H1 (cell line): ENCODE measurements around the gene DDX31. TPM values are rescaled to one million over a fixed set of nuclear protein-coding genes. Genes with fewer than 3 reads are reported as not detected.
A peak's percentile ranks its signal among the peaks of the same experiment; 100 is the strongest.

Experiments used
- CTCF ChIA-PET: fragments of 300-600 bp; sonication (Branson Sonifier 250); formaldehyde crosslinking; loops from one replicate; lab custom pipeline; 2021; ENCODE audit not compliant: partially characterized antibody; lab: Charles Lee
- POLR2A ChIA-PET: fragments of 300-600 bp; sonication (Branson Sonifier 250); formaldehyde crosslinking; loops from one replicate; lab custom pipeline; 2021; ENCODE audit warnings: inconsistent platforms; ENCODE audit not compliant: partially characterized antibody; lab: Charles Lee
- DNase-seq, 2 experiments: peaks; one replicate each; pipeline versions ENCODE4 v3.0.0 to v3.0.0-alpha.2; 2010 to 2022; ENCODE audit warnings: low spot score in 2 of 2, low read depth in 1 of 2, mixed read lengths in 1 of 2
- FAIRE-seq: peaks from 2 replicates; lab custom pipeline; 2011; peaks lifted over from hg19 to GRCh38; lab: Jason Lieb, UNC
- H2AFZ ChIP-seq: 2 replicates; pipeline ENCODE4 v1.8.1; 2012; ENCODE audit warnings: low read length, inconsistent platforms
- H2AK5ac ChIP-seq: 2 replicates; pipeline ENCODE4 v1.6.1; 2013; ENCODE audit warnings: low read depth, low read length
- H2BK120ac ChIP-seq: replicated peaks from 2 replicates; pipeline ENCODE3; 2013; ENCODE audit warnings: low read depth, low read length, inconsistent platforms
- H2BK12ac ChIP-seq: 2 replicates; pipeline ENCODE4 v1.6.1; 2013; ENCODE audit warnings: low read depth, low read length
- H2BK15ac ChIP-seq: 2 replicates; pipeline ENCODE4 v1.6.1; 2013; ENCODE audit warnings: low read length
- H2BK20ac ChIP-seq: 2 replicates; pipeline ENCODE4 v1.6.1; 2013; ENCODE audit warnings: low read length
- H2BK5ac ChIP-seq: 2 replicates; pipeline ENCODE4 v1.6.1; 2013; ENCODE audit warnings: low read depth, low read length
- H3K14ac ChIP-seq: 2 replicates; pipeline ENCODE4 v1.6.1; 2013; ENCODE audit warnings: inconsistent platforms; ENCODE audit not compliant: insufficient read length
- H3K18ac ChIP-seq: 2 replicates; pipeline ENCODE4 v1.6.1; 2013; ENCODE audit warnings: low read length; ENCODE audit errors: extremely low read depth
- H3K23ac ChIP-seq: 2 replicates; pipeline ENCODE4 v1.6.1; 2013; ENCODE audit warnings: inconsistent platforms; ENCODE audit not compliant: insufficient read length
- H3K23me2 ChIP-seq: 2 replicates; pipeline ENCODE4 v1.6.1; 2013; ENCODE audit warnings: low read depth, low read length
- H3K27ac ChIP-seq: 2 replicates; pipeline ENCODE4 v1.6.1; 2011; ENCODE audit warnings: low read depth, low read length, inconsistent platforms
- H3K27me3 ChIP-seq, 4 experiments: replicated peaks in 1 of 4; 1 replicate in 1 of 4; 2 replicates in 3 of 4; pipeline versions ENCODE4 v1.6.1 to v1.8.1; 2011 to 2013; ENCODE audit warnings: low read length in 3 of 4, mild to moderate bottlenecking in 3 of 4, inconsistent platforms in 2 of 4, mixed read lengths in 2 of 4, moderate library complexity in 1 of 4; ENCODE audit not compliant: control insufficient read depth in 3 of 4, insufficient read depth in 3 of 4; ENCODE audit errors: extremely low read depth in 1 of 4
- H3K36me3 ChIP-seq, 4 experiments: 2 replicates each; pipeline versions ENCODE4 v1.6.1 to v1.8.1; 2011 to 2013; ENCODE audit warnings: mild to moderate bottlenecking in 4 of 4, low read length in 3 of 4, moderate library complexity in 2 of 4, control low read depth in 1 of 4, inconsistent platforms in 1 of 4; ENCODE audit not compliant: insufficient read depth in 4 of 4, control insufficient read depth in 2 of 4
- H3K4ac ChIP-seq: replicated peaks from 2 replicates; pipeline ENCODE3; 2013; ENCODE audit warnings: low read length, low read depth, mixed read lengths, inconsistent platforms; ENCODE audit not compliant: insufficient read length
- H3K4me1 ChIP-seq, 4 experiments: replicated peaks in 1 of 4; 1 replicate in 1 of 4; 2 replicates in 3 of 4; pipeline versions ENCODE4 v1.6.1 to v1.8.1; 2011 to 2013; ENCODE audit warnings: low read length in 3 of 4, inconsistent platforms in 2 of 4, mixed read lengths in 1 of 4; ENCODE audit not compliant: insufficient read depth in 4 of 4, control insufficient read depth in 3 of 4
- H3K4me2 ChIP-seq, 2 experiments: 2 replicates each; pipeline versions ENCODE4 v1.6.1 to v1.8.1; 2011 to 2013; ENCODE audit warnings: low read depth in 2 of 2, low read length in 2 of 2, control low read depth in 1 of 2, inconsistent platforms in 1 of 2, mild to moderate bottlenecking in 1 of 2; ENCODE audit not compliant: insufficient read depth in 1 of 2
- H3K4me3 ChIP-seq, 4 experiments: fragments of 200-600, 300-600 bp in 1 of 4; sonication (generic), shearing (Covaris generic), sonication (Bioruptor Twin) in 1 of 4; 2 replicates each; pipeline versions ENCODE4 v1.5.1 to v1.8.1; 2011 to 2016; ENCODE audit warnings: low read length in 4 of 4, low read depth in 3 of 4, control low read depth in 2 of 4, inconsistent platforms in 2 of 4, mild to moderate bottlenecking in 2 of 4, mixed read lengths in 1 of 4, moderate library complexity in 1 of 4; ENCODE audit not compliant: insufficient read depth in 2 of 4; ENCODE audit errors: extremely low read depth in 1 of 4
- H3K56ac ChIP-seq: replicated peaks from 2 replicates; pipeline ENCODE3; 2013; ENCODE audit warnings: low read depth, mild to moderate bottlenecking, mixed read lengths, low read length, inconsistent platforms; ENCODE audit not compliant: insufficient read length
- H3K79me1 ChIP-seq: 2 replicates; pipeline ENCODE4 v1.6.1; 2013; ENCODE audit warnings: low read depth, low read length, control low read depth
- H3K79me2 ChIP-seq, 2 experiments: 2 replicates each; pipeline versions ENCODE4 v1.6.1 to v1.8.1; 2012 to 2013; ENCODE audit warnings: low read length in 2 of 2, mild to moderate bottlenecking in 2 of 2, inconsistent platforms in 1 of 2; ENCODE audit not compliant: insufficient read depth in 2 of 2, control insufficient read depth in 1 of 2
- H3K9ac ChIP-seq, 4 experiments: replicated peaks in 1 of 4; 1 replicate in 1 of 4; 2 replicates in 3 of 4; pipeline versions ENCODE4 v1.6.1 to v1.8.1; 2011 to 2013; ENCODE audit warnings: low read depth in 3 of 4, low read length in 3 of 4, control low read depth in 2 of 4, mild to moderate bottlenecking in 2 of 4, moderate library complexity in 2 of 4, inconsistent platforms in 1 of 4; ENCODE audit errors: extremely low read depth in 1 of 4
- H3K9me3 ChIP-seq, 2 experiments: 2 replicates each; pipeline versions ENCODE4 v1.6.1 to v1.8.1; 2012 to 2013; ENCODE audit warnings: mild to moderate bottlenecking in 2 of 2, moderate library complexity in 2 of 2, control low read depth in 1 of 2, inconsistent platforms in 1 of 2, low read depth in 1 of 2, low read length in 1 of 2, mixed read lengths in 1 of 2; ENCODE audit not compliant: insufficient read depth in 2 of 2
- H4K20me1 ChIP-seq, 2 experiments: replicated peaks in 1 of 2; 2 replicates each; pipeline versions ENCODE3 to v1.8.1; 2011 to 2013; ENCODE audit warnings: inconsistent platforms in 2 of 2, low read length in 2 of 2, mild to moderate bottlenecking in 1 of 2; ENCODE audit not compliant: insufficient read depth in 2 of 2, control insufficient read depth in 1 of 2
- H4K5ac ChIP-seq: 2 replicates; pipeline ENCODE4 v1.6.1; 2013; ENCODE audit warnings: low read length, low read depth, mixed read lengths, inconsistent platforms; ENCODE audit not compliant: insufficient read length
- H4K8ac ChIP-seq: 2 replicates; pipeline ENCODE4 v1.8.0; 2013; ENCODE audit warnings: mild to moderate bottlenecking, moderate library complexity, low read length, inconsistent platforms; ENCODE audit not compliant: insufficient read depth; ENCODE audit errors: extremely low read depth
- H4K91ac ChIP-seq: replicated peaks from 2 replicates; pipeline ENCODE3; 2013; ENCODE audit warnings: low read length, mixed read lengths, inconsistent platforms; ENCODE audit not compliant: insufficient read length
- ASH2L ChIP-seq: fragments of 200-600, 300-600 bp; sonication (generic); IDR thresholded peaks from one replicate; pipeline ENCODE4 v1.7.1; 2017; ENCODE audit warnings: low read length
- CBX5 ChIP-seq: fragments of 300-800, 300-1000 bp; sonication (generic); IDR thresholded peaks from 2 replicates; pipeline ENCODE4 v1.7.1; 2016; ENCODE audit warnings: antibody characterized with exemption, low read length, low read depth
- CHD1 ChIP-seq: IDR thresholded peaks from 2 replicates; pipeline ENCODE4 v1.6.1; 2012; ENCODE audit warnings: low read depth, low read length, improper control_type of control experiment
- EP300 ChIP-seq, 2 experiments: IDR thresholded peaks; 1 replicate in 1 of 2; 2 replicates in 1 of 2; pipeline ENCODE4 v1.6.1; 2011 to 2012; ENCODE audit warnings: low read depth in 2 of 2, low read length in 2 of 2, mild to moderate bottlenecking in 2 of 2, borderline replicate concordance in 1 of 2, inconsistent platforms in 1 of 2, moderate library complexity in 1 of 2
- POLR2AphosphoS5 ChIP-seq: IDR thresholded peaks from 2 replicates; pipeline ENCODE4 v1.6.1; 2011; ENCODE audit warnings: low read depth, low read length
- SIX5 ChIP-seq: IDR thresholded peaks from 2 replicates; pipeline ENCODE4 v1.6.1; 2011; ENCODE audit warnings: mild to moderate bottlenecking, low read depth, low read length
- TAF1 ChIP-seq: IDR thresholded peaks from 2 replicates; pipeline ENCODE4 v1.6.1; 2011; ENCODE audit warnings: mild to moderate bottlenecking, low read depth, low read length
- TBP ChIP-seq: IDR thresholded peaks from 2 replicates; pipeline ENCODE4 v1.6.1; 2011; ENCODE audit warnings: low read depth, low read length, improper control_type of control experiment
- TCF12 ChIP-seq: IDR thresholded peaks from 2 replicates; pipeline ENCODE4 v1.6.1; 2011; ENCODE audit warnings: low read depth, mild to moderate bottlenecking, low read length
- WGBS, 2 experiments: shearing (Covaris generic) in 1 of 2; methylation state at CpG; one replicate each; pipeline versions ENCODE4 v1.1.6 to v1.1.7; 2013 to 2015; ENCODE audit warnings: low lambda C conversion rate in 2 of 2, mixed read lengths in 2 of 2, inconsistent platforms in 1 of 2, low coverage in 1 of 2, missing lambda C conversion rate in 1 of 2; ENCODE audit not compliant: insufficient replicate concordance in 2 of 2, insufficient coverage in 1 of 2, insufficient read length in 1 of 2; ENCODE audit errors: extremely low coverage in 1 of 2, missing lambda C conversion rate in 1 of 2; 5-methylcytosine and 5-hydroxymethylcytosine counted together
- polyA plus RNA-seq, 7 experiments: library from polyadenylated mRNA; depleted of rRNA in 3 of 7; stranded (reverse) in 5 of 7; unstranded in 2 of 7; fragments of >200 nt in 5 of 7; fragments of 200-250 nt in 2 of 7; gene quantifications; 1 replicate in 5 of 7; 2 replicates in 1 of 7; 4 replicates in 1 of 7; pipeline versions ENCODE4 v1.2.1 to v1.2.3, GENCODE V29; 2011 to 2013; ENCODE audit warnings: missing spikeins in 2 of 7, mixed read lengths in 2 of 7
- total RNA-seq: library from RNA; stranded (reverse); fragmentation: NEBNext Ultra II Directional; extraction: Animal tissue kit (Norgen Biotek cat#: 25700); gene quantifications from 2 replicates; pipeline ENCODE4 v1.2.1, GENCODE V29; 2021

The DDX31 gene
- total and polyA plus RNA-seq, 2 of the 8 experiments (the other 6 are each of a cell fraction or from before 2014, with no cell fraction given): 9.5 to 23.7 TPM

- CTCF ChIA-PET: interaction anchor here (1.5 to 1.7 kb wide), 2 partner anchors 13 to 106 kb away, joined by 4 read pairs; no protein-coding TSS in a partner anchor
- H3K23ac ChIP-seq: no peak overlapping the region
- H2AFZ ChIP-seq: no peak overlapping the region
- no peak overlapping the region for H2BK12ac ChIP-seq
- FAIRE-seq (no peak), DNase-seq (no peak)
- no peaks in the 10 kb centered on the region for H3K9me3 ChIP-seq
- H2BK5ac ChIP-seq: no peak overlapping the region
- 22% methylated on average over 11 of the region's 11 CpGs; no CpG with 5 or more reads in 1 of the 2 experiments for WGBS, 2 experiments
- H4K8ac ChIP-seq: no peak overlapping the region
- H3K9ac ChIP-seq: no peak overlapping the region; a peak in 1 of 7 replicates
- peaks cover 5 to 67% of the 10 kb centered on the region in 2 experiments for H3K79me2 ChIP-seq
- H3K56ac ChIP-seq: no peak overlapping the region
- H3K27ac ChIP-seq: no peak overlapping the region
- no peak overlapping the region for H3K4ac ChIP-seq
- peaks cover 2 to 11% (median 5%) of the 10 kb centered on the region in 4 experiments; a peak in 5 of 7 replicates for H3K4me1 ChIP-seq
- no peak overlapping the region for H4K5ac ChIP-seq
- peak overlapping the region in 1 of 4 experiments; percentile 11; a peak in 1 of 8 replicates for H3K4me3 ChIP-seq
- no peaks in the 10 kb centered on the region for H3K23me2 ChIP-seq
- no peak overlapping the region for H2BK120ac ChIP-seq
- H3K27me3 ChIP-seq: no peaks in the 10 kb centered on the region
- no peak overlapping the region for H3K18ac ChIP-seq
- no peak overlapping the region for H4K91ac ChIP-seq
- peaks cover 8% of the 10 kb centered on the region for H3K79me1 ChIP-seq
- TF ChIP-seq POLR2AphosphoS5 (no peak), TAF1 (0 out of 2 replicates have a peak, but pooled peaks have one; percentile 32), ASH2L (peak; percentile 37), EP300 (IDR thresholded peaks at IDR 0.05; ENCODE audit: borderline replicate concordance in 1 of 2, low read depth in 2 of 2, low read length in 2 of 2) (no peak), CBX5 (no peak), TBP (0 out of 2 replicates have a peak, but pooled peaks have one; percentile 22), TCF12 (no peak), SIX5 (no peak), CHD1 (no peak)
- H3K36me3 ChIP-seq: peaks cover 5 to 33% (median 17%) of the 10 kb centered on the region in 4 experiments
- peaks cover 2 to 6% of the 10 kb centered on the region in 2 experiments for H4K20me1 ChIP-seq
- peak overlapping the region; percentile 42 to 59 for H3K4me2 ChIP-seq
- H2BK15ac ChIP-seq: no peak overlapping the region
- POLR2A ChIA-PET: interaction anchor here (1.2 to 1.6 kb wide), 2 partner anchors 8 to 9 kb away, joined by 4 read pairs; no protein-coding TSS in a partner anchor
- H2BK20ac ChIP-seq: no peak overlapping the region
- H2AK5ac ChIP-seq: no peak overlapping the region
- H3K14ac ChIP-seq: no peak overlapping the region
Measured at GRCh38 chr9:132663117-132663516, 6.7 kb downstream of the DDX31 start.
